Left cardiac atrium (tissue), 4 donors: Measurements from ENCODE around the gene CDCP2. TPM values are rescaled to one million over a fixed set of nuclear protein-coding genes. Genes with fewer than 3 reads are reported as not detected.

Experiments used
- ATAC-seq, 2 donors: fragments of 200-7000 bp; cut with Tn5 transposase; one replicate each; pipeline ENCODE4 v1.9.1; 2020; ENCODE audit warnings: mild to moderate bottlenecking in 2 of 2, moderate library complexity in 2 of 2
- DNase-seq: peaks from one replicate; pipeline ENCODE4 v3.0.0-alpha.2; 2020
- intact Hi-C, 2 donors: fragments of 100-400 bp; cut with DNase I; formaldehyde crosslinking; loops; one replicate each; pipeline versions ENCODE4 v1.14.1 to v1.15.1; 2022 to 2023
- total RNA-seq, 2 donors: library from RNA; stranded (reverse); fragmentation: NEBNext Ultra II Directional; extraction: Animal tissue kit (Norgen Biotek cat#: 25700); gene quantifications; one replicate each; pipeline ENCODE4 v1.2.1, GENCODE V29; 2021
- donor health status: DM: no; HTN: yes; CAD: no.
- donor health status: DM: no; HTN: yes; CAD: no; lungs with severe emphysema.
- donor health status: DM: yes; HTN: yes; CAD: no.
- donor health status: Dilated cardiomyopathy.

Gene CDCP2
- total RNA-seq, 2 donors from 2014 or later, result not detected

- DNase-seq (no peak), ATAC-seq (no peak)
- intact Hi-C loops, result loop anchor here (5.0 to 10.0 kb wide), 3 partner anchors 153 to 370 kb away; partner anchors contain the start of gene SSBP3 (in 1 of the 2)
Observed at GRCh38 chr1:54122135-54122751, 30.6 kb downstream of the CDCP2 start.

DNA sequence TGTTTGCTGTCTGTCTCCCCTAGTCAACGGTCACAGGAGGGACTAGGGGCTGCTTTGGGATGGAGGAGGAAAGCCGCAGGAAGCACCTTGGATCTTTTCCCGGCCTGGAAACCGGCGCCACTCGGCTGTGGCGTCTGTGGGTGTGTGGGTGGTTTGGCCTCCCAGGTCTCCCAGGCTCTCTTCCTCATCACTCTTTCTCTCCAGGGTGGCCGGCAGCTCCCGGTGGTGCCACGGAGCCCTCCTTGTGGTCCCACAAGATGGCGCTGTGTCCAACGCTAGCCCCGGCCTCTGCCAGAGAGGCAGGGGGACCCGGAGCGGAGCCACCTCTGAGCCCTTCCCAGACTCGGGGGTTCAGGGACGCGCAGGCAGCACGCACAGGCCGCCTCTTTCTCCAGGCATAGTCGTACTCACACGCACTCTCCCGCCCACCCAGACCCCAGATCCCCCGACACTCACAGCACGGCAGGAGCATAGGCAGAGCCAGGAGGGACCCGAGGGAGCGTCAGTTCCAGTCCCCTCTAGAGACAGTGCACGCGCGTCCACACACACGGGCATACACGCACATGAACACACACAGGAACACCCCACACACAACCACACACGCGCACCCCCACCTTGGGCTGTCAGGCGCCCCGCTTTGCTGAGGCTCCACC, 31.2 kb downstream of the CDCP2 start:
- intact Hi-C loops, result loop anchor here (5.0 to 10.0 kb wide), 3 partner anchors 153 to 371 kb away; partner anchors contain the start of gene SSBP3 (in 1 of the 2)

GRCh38 chr1:54120698-54121481, 31.9 kb downstream of the CDCP2 start:
- ATAC-seq (no peak), DNase-seq (no peak)
- intact Hi-C loops, result loop anchor here (5.0 to 10.0 kb wide), 3 partner anchors 154 to 371 kb away; partner anchors contain the start of gene SSBP3 (in 1 of the 2)

More for the DNA sequence above, 31.2 kb downstream of the CDCP2 start:
- peak; percentile 85 for DNase-seq
- peak; percentile 91 to 92 for ATAC-seq

- DNase-seq (no peak), ATAC-seq (no peak)
- intact Hi-C loops, result loop anchor here (5.0 to 10.0 kb wide), 3 partner anchors 155 to 372 kb away; partner anchors contain the start of gene SSBP3 (in 1 of the 2)
Observed at GRCh38 chr1:54120018-54120697, 32.6 kb downstream of the CDCP2 start.

DNA sequence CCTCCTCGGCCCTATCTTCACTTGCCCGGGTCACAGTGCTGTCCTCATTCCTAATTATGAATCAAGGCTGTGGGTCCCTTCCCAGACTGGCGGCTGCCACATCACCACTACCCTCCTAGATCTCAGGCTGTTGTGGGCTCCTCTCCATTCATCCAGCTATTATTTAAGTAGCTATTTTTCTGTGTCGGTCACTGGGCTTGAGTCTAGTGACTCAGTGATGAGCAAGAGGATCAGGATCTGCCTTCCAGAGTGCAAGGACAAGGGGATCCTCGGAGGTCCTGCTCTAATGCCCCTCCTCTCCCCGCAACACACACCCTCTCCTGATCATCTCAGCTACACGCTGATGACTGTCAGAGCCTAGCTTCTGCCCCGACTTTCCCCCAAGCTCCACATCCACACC, 34.1 kb downstream of the CDCP2 start:
- intact Hi-C loops, result no loop called here
- DNase-seq, result no peak
- no peak for ATAC-seq

DNA sequence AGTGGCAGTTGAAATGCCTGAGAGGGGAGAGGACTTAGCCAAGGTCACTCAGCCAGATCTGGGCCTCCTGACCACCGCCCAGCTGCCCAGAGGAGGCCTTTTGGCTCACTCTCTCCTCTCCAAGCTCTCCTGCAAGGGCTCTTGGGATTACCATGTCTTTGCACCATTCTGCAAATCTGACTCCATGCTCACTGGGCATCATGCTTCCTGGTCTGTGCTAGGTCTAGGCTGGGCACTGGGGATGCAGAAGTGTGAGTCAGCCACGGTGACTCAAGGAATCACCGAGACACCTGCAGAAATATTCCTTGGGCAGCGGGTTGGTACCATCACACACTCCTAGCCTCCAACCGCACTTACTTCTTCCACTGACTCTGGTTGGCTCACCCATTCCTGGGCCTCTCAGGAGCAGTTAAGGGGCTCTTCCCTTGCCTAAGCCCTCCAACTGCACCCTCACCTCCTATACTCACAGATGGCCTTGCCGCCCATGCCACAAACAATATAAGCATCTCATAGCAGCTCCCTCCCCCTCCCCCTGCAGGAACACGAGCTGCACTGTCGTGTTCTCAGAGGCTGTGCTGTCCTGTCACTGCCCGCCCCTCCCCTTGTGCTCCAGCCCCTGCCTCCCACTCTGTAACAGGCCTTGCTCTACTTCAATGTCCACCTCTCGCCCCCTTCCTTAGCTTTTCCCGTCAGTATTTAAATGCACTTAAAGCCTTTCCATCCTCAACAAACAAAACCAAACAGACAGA, 34.8 kb downstream of the CDCP2 start:
- DNase-seq (no peak), ATAC-seq (no peak)
- intact Hi-C loops, result no loop called here

GRCh38 chr1:54115520-54115919, 37.3 kb downstream of the CDCP2 start:
- intact Hi-C loops, result no loop called here
- DNase-seq, result no peak
- ATAC-seq, result no peak

DNA sequence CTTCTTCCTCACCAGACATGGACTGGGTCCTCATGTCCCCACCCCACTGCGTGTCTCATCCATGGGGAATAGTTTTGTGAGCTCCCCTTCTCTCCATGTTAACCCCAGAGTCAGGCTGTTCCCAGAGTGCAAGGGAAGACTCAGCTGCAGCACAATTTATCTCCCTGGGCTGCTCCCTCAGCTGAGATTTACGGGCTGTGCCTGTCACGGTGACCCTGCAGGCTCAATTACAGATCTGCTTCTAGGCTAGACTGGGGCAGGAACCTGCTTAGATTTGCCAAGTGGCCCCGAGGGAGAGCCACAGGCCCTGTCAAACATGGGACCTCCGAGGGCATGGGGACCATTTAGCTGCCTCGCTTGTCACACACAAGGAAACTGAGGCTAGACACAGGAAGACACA, 37.8 kb downstream of the CDCP2 start:
- no peak for ATAC-seq
- intact Hi-C loops, result no loop called here
- DNase-seq, result no peak

DNA sequence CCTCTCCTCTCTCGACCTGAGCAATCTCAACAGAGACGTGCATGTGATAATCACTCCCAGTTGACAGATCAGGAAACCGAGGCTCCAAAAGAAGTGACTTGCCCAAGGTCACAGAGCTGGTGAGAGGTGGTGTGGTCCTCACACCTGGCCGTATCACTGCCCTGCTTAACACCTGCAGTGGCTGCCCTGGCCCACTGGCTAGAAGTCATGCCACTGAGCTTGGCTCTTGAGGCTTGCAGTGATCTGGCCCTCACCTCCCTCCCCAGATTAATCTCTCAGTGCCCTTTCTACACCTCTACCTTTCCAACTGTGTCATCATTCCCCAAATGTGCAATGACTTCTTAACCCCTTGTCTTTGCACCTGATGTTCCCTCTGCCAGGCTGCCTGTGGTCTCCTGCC, 38.8 kb downstream of the CDCP2 start:
- DNase-seq (no peak), ATAC-seq (no peak)
- intact Hi-C loops, result no loop called here

DNA sequence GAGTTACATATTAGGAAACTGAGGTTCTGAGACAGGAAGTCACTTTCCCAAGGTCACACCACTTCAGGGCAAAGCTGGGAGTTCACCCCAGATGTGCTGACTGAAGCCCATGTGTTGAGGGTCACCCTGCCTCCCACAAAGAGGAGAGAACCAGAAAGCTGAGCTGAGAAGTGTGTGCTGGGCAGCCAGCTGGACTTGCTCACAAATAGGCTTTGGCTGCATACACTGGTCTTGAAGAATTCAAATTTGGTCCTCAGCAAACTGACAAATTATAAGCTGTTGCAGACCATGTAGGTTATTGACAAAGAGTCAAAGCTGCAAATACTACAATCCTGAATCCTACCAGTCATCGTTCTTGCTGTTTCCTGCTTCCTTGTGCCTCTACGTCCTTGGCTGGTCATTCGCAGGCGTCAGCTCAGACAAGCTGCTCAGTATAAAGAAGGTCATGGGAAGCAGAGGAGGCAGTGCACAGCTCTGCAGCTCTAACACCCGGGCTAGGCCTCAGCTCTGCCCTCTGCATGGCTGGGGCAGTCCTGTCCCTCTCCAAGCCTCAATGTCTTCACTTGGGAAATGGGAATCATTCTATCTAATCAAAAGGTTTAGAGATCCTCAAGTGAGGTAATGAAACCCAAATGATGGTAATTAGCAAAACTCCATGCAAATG, 40.0 kb downstream of the CDCP2 start:
- no peak for ATAC-seq
- intact Hi-C loops, result no loop called here
- DNase-seq, result no peak

DNA sequence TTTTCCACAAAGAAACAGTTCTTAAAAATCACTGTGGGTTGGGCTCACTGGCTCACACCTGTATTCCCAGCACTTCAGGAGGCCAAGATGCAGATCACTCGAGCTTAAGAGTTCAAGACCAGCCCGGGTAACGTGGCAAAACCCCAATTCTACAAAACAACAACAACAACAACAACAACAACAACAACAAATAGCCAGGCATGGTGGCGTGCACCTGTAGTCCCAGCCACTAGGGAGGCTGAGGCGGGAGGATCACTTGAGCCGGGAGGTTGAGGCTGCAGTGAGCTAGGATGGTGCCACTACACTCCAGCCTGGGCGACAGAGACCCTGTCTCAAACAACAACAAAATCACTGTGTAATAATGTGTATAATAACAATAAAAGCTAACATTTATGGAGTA, 40.8 kb downstream of the CDCP2 start:
- intact Hi-C loops, result no loop called here
- ATAC-seq (no peak), DNase-seq (no peak)

DNA sequence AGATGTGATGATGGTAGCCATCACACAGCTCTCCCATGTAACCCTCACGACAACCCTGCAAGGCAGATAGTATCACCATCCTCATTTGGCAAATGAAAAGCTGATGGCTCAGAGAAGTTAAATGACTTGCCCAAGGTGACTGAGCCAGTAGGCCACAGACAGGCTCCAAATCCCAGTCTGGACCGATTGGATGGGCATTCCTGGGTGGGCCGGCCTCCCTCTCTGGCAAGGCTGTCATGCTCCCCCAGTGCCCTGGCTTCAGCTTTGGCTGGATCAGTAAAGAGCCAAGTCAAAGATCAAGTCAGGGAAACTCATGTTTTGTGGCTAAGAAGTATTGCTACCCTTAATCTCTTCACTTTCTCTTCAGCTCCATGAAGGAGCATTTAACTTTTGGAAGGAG, 41.2 kb downstream of the CDCP2 start:
- intact Hi-C loops, result no loop called here

GRCh38 chr1:54110996-54111395, 41.8 kb downstream of the CDCP2 start:
- intact Hi-C loops, result no loop called here
- ATAC-seq (no peak), DNase-seq (no peak)

More for the DNA sequence above, 41.2 kb downstream of the CDCP2 start:
- DNase-seq (no peak), ATAC-seq (no peak)

DNA sequence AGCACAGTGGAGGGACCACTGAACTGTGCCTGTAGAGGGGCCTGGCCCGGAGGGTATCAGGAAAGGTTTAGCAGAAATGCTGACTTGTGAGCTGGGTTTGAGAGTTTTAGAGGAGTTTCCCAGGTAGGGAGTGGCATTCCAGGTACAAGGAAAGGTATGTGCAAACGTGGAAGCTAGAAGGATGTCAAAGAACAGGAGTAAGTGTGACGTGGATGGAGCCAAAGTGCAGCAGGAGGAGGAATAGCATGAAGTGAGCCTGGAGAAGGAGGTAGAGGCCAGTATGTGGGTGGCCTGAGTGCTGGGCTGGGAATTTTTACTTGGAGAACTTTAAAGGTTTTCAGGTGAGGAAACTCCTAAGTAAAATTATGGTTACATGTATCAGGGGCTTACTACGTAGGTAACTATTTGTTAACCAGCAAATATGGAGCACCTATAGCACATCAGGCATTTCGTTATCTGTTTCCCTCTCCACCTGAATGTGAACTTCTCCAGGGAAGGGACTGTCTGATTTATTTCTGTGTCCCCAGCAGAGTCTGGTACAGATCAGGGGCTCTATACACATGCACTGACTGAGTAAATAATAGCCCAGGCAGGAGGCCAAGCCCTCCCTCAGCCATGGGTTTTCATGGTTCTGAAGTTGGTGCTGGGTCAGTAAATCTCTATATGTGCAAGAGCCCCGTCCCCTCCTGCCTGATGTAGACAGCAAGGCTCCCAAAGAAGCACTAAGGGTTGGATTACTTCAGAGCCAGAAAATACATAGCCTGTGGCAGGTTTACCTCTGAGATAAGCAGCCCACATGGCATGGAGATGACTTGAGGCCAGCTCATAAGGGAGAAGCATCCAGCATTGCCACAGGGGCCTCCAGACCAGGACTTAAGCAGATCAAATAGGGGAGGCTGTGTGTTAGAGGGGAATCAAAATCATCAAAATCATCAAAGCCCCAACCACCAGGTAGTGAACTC, 43.4 kb downstream of the CDCP2 start:
- DNase-seq (no peak), ATAC-seq (no peak)
- intact Hi-C loops, result no loop called here

DNA sequence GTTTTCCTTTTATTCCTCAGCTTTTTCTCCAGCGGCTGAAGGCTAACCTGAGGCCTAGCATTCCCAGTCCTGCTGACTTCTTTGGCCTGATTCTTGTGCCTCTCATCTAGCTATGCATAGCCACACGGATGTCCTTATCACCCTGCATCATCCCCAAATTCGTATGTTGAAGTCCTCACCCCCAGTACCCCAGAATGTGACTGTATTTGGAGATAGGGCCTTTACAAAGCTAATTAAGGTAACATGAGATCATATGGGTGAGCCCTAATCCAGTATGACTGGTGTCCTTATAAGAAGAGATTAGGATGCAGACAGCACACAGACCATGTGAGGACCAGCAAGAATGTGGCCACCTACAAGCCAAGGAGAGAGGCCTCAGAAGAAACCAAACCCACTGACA, 44.6 kb downstream of the CDCP2 start:
- intact Hi-C loops, result no loop called here
- no peak for ATAC-seq

GRCh38 chr1:54107131-54107530, 45.7 kb downstream of the CDCP2 start:
- DNase-seq (no peak), ATAC-seq (no peak)
- intact Hi-C loops, result no loop called here

More for the DNA sequence above, 44.6 kb downstream of the CDCP2 start:
- no peak for DNase-seq

- ATAC-seq (no peak), DNase-seq (no peak)
- intact Hi-C loops, result no loop called here
Observed at GRCh38 chr1:54105736-54106269, 47.0 kb downstream of the CDCP2 start.
